Measurements from ENCODE around the gene SELENOH.
"Not testable (repeated sequence)": the region's sequence is repeated elsewhere in the genome, so short reads cannot be mapped to it uniquely, and the experiment has no call there.

- TF ChIP-seq, protein P1, sequence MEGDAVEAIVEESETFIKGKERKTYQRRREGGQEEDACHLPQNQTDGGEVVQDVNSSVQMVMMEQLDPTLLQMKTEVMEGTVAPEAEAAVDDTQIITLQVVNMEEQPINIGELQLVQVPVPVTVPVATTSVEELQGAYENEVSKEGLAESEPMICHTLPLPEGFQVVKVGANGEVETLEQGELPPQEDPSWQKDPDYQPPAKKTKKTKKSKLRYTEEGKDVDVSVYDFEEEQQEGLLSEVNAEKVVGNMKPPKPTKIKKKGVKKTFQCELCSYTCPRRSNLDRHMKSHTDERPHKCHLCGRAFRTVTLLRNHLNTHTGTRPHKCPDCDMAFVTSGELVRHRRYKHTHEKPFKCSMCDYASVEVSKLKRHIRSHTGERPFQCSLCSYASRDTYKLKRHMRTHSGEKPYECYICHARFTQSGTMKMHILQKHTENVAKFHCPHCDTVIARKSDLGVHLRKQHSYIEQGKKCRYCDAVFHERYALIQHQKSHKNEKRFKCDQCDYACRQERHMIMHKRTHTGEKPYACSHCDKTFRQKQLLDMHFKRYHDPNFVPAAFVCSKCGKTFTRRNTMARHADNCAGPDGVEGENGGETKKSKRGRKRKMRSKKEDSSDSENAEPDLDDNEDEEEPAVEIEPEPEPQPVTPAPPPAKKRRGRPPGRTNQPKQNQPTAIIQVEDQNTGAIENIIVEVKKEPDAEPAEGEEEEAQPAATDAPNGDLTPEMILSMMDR (IDR thresholded peaks at IDR 0.05) = not testable (repeated sequence)
- TF ChIP-seq POLR2A (IDR thresholded peaks at IDR 0.05) = not testable (repeated sequence)
These were observed 35.9 kb upstream of the SELENOH start for GRCh38 chr11:57705432-57705831.

Data from thyroid gland (tissue), 4 donors.